ENCODE results near the gene FBXO41. TPM values are rescaled to one million over a fixed set of nuclear protein-coding genes. Genes with fewer than 3 reads are reported as not detected.

Gene FBXO41
- total and polyA plus RNA-seq, 10 of the 15 experiments (the other 5 are each of a cell fraction or from before 2014, with no cell fraction given) = 1.9 to 38.9 (median 11.3) TPM

GRCh38 chr2:73208258-73208657 lies 76.0 kb downstream of the FBXO41 start:
- FAIRE-seq = no peak

More at GRCh38 chr2:73208258-73208657, 76.0 kb downstream of the FBXO41 start:
- Histone ChIP-seq H3K4me3 (no peak overlapping the region), H3K4me2 (ENCODE audit: control insufficient read depth, insufficient read depth) (no peak overlapping the region), H3K4me1 (ENCODE audit: control insufficient read depth, insufficient read depth, low read length) (peaks cover under 1% of the 10 kb centered on the region; the same call in 1 of the 2 replicates), H4K20me1 (ENCODE audit: control insufficient read depth, insufficient read depth) (no peaks in the 10 kb centered on the region), H3K79me2 (ENCODE audit: control insufficient read depth, insufficient read depth, low read length) (no peaks in the 10 kb centered on the region), H3K27ac (ENCODE audit: control insufficient read depth, insufficient read depth) (no peak overlapping the region), H2AFZ (ENCODE audit: control insufficient read depth, low read depth, low read length) (no peak overlapping the region), H3K9me3 (replicated peaks; ENCODE audit: control insufficient read depth, insufficient read depth, low read length) (no peaks in the 10 kb centered on the region), H3K27me3 (replicated peaks in 1 of 2; ENCODE audit: control insufficient read depth in 2 of 2, insufficient read depth in 2 of 2, low read length in 1 of 2) (0 out of 4 replicates have a peak, but pooled peaks cover 0 to 3% of the 10 kb centered on the region in 2 experiments), H3K36me3 (ENCODE audit: control insufficient read depth in 2 of 2, insufficient read depth in 2 of 2, low read length in 1 of 2) (no peaks in the 10 kb centered on the region), H3K9ac (ENCODE audit: control insufficient read depth, insufficient read depth, low read length) (no peak overlapping the region)
- DNase-seq (ENCODE audit: low read depth, low spot score) (no peak), ATAC-seq (no peak)
- CTCF ChIA-PET = no interaction called here
- intact Hi-C loops (cut with micrococcal nuclease; ENCODE audit: unreplicated experiment) (no loop called here), in situ Hi-C loops (cut with MboI) (no loop called here)
- BruUV-seq (replicated peaks) = no TSS peak
- RAD21 ChIA-PET (ENCODE audit: unreplicated experiment) = interaction anchor here (0.6 kb wide), 1 partner anchor 206 kb away, joined by 3 read pairs; no protein-coding TSS in a partner anchor
- WGBS (ENCODE audit: insufficient coverage, insufficient replicate concordance, low lambda C conversion rate, missing lambda C conversion rate) = 4% methylated on average over 3 of the region's 3 CpGs
- SMC1A ChIA-PET (ENCODE audit: uncharacterized antibody, unreplicated experiment) = interaction anchor here (1.1 kb wide), 1 partner anchor 12 kb away, joined by 3 read pairs; no protein-coding TSS in a partner anchor
- POLR2A ChIA-PET = no interaction called here
- TF ChIP-seq KAT2A (conservative IDR thresholded peaks at IDR 0.05; ENCODE audit: control insufficient read depth, low read depth, low read length) (no peak), PRDM15 (CRISPR knock-in tag; IDR thresholded peaks at IDR 0.05) (no peak), MTA2 (IDR thresholded peaks at IDR 0.05; ENCODE audit: low read depth) (no peak), PBX3 (IDR thresholded peaks at IDR 0.05; ENCODE audit: insufficient replicate concordance, low read depth, low read length) (no peak), FOXM1 (IDR thresholded peaks at IDR 0.05; ENCODE audit: low read depth, low read length) (no peak), ZSCAN29 (IDR thresholded peaks at IDR 0.05) (no peak), EP300 (IDR thresholded peaks at IDR 0.05; ENCODE audit: borderline replicate concordance in 1 of 2, control insufficient read depth in 1 of 2, low read depth in 2 of 2, low read length in 2 of 2) (no peak), HSF1 (IDR thresholded peaks at IDR 0.05; ENCODE audit: low read depth, low read length) (no peak), BCL3 (IDR thresholded peaks at IDR 0.05; ENCODE audit: borderline replicate concordance, insufficient read depth, low read depth, low read length, poor library complexity, severe bottlenecking) (no peak), EGR1 (IDR thresholded peaks at IDR 0.05; ENCODE audit: borderline replicate concordance in 1 of 2, low read depth in 2 of 2, low read length in 2 of 2) (no peak), RUNX3 (IDR thresholded peaks at IDR 0.05; ENCODE audit: low read length) (no peak), CBFB (IDR thresholded peaks at IDR 0.05; ENCODE audit: low read depth) (no peak), NR2C1 (IDR thresholded peaks at IDR 0.05) (no peak)
- TF ChIP-seq, protein P1, sequence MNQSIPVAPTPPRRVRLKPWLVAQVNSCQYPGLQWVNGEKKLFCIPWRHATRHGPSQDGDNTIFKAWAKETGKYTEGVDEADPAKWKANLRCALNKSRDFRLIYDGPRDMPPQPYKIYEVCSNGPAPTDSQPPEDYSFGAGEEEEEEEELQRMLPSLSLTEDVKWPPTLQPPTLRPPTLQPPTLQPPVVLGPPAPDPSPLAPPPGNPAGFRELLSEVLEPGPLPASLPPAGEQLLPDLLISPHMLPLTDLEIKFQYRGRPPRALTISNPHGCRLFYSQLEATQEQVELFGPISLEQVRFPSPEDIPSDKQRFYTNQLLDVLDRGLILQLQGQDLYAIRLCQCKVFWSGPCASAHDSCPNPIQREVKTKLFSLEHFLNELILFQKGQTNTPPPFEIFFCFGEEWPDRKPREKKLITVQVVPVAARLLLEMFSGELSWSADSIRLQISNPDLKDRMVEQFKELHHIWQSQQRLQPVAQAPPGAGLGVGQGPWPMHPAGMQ (IDR thresholded peaks at IDR 0.05; ENCODE audit: borderline replicate concordance) = no peak

All from GM12878 (cell line).